GM12872 (cell line): Measurements from ENCODE around the gene ACO2.

ENCODE experiments used
- CTCF ChIP-seq: IDR thresholded peaks from 3 replicates; pipeline ENCODE4 v1.5.1; 2011; ENCODE audit warnings: low read depth, mild to moderate bottlenecking, low read length, moderate library complexity; ENCODE audit not compliant: insufficient read depth

Gene ACO2

GRCh38 chr22:41548830-41549211 lies 79.9 kb downstream of the ACO2 start:
- no peak for TF ChIP-seq CTCF

- no peak for TF ChIP-seq CTCF
Measured at GRCh38 chr22:41550952-41551491, 82.1 kb downstream of the ACO2 start.

GRCh38 chr22:41551877-41552582 lies 83.1 kb downstream of the ACO2 start:
- no peak for TF ChIP-seq CTCF

- no peak for TF ChIP-seq CTCF
Measured at GRCh38 chr22:41555325-41555982, 86.5 kb downstream of the ACO2 start.

- TF ChIP-seq CTCF = no peak
Measured at GRCh38 chr22:41556561-41556960, 87.6 kb downstream of the ACO2 start.

- no peak for TF ChIP-seq CTCF
Measured at GRCh38 chr22:41557401-41558240, 88.7 kb downstream of the ACO2 start.

GRCh38 chr22:41560095-41560471 lies 91.2 kb downstream of the ACO2 start:
- TF ChIP-seq CTCF = no peak
